Gastrocnemius medialis (tissue), 4 donors: ENCODE results near the gene CTIF. TPM values are rescaled to one million over a fixed set of nuclear protein-coding genes. Genes with fewer than 3 reads are reported as not detected.

Experiments
- ATAC-seq, 2 donors: fragments of 150-250 bp; one replicate each; pipeline ENCODE4 v1.9.1; 2016
- DNase-seq, 2 donors: peaks; one replicate each; pipeline ENCODE4 v3.0.0-alpha.2; 2019
- H3K27ac ChIP-seq, 4 donors: fragments of 200-600 bp; sonication (generic); 1 replicate in 1 of 4; 2 replicates in 3 of 4; pipeline ENCODE4 v1.5.1; 2016 to 2018; ENCODE audit warnings: mild to moderate bottlenecking in 2 of 4, moderate library complexity in 1 of 4
- H3K27me3 ChIP-seq, 3 donors: fragments of 200-600 bp; sonication (generic) in 2 of 3; 1 replicate in 1 of 3; 2 replicates in 2 of 3; pipeline versions ENCODE4 v1.5.1 to v1.6.0; 2016 to 2019; ENCODE audit warnings: mild to moderate bottlenecking in 1 of 3, moderate library complexity in 1 of 3
- H3K36me3 ChIP-seq, 2 donors: fragments of 200-600 bp; sonication (generic) in 1 of 2; one replicate each; pipeline ENCODE4 v1.5.1; 2017 to 2018
- H3K4me1 ChIP-seq, 2 donors: fragments of 200-600 bp; sonication (generic) in 1 of 2; one replicate each; pipeline ENCODE4 v1.5.1; 2016 to 2017; ENCODE audit warnings: mild to moderate bottlenecking in 2 of 2
- H3K4me3 ChIP-seq, 4 donors: fragments of 200-600 bp; sonication (generic) in 3 of 4; 1 replicate in 1 of 4; 2 replicates in 3 of 4; pipeline ENCODE4 v1.5.1; 2016 to 2019; ENCODE audit warnings: mild to moderate bottlenecking in 2 of 4
- H3K9me3 ChIP-seq, 3 donors: fragments of 200-600 bp; sonication (generic) in 2 of 3; 1 replicate in 1 of 3; 2 replicates in 2 of 3; pipeline ENCODE4 v1.5.1; 2016 to 2019
- CTCF ChIP-seq, 5 experiments: fragments of 450-650 bp in 3 of 5; fragments of 200-600 bp in 2 of 5; sonication (generic) in 2 of 5; IDR thresholded peaks in 4 of 5; conservative IDR thresholded peaks in 1 of 5; 1 replicate in 4 of 5; 2 replicates in 1 of 5; pipeline ENCODE4 v1.5.1; 2016 to 2019; ENCODE audit warnings: antibody characterized with exemption in 5 of 5, mild to moderate bottlenecking in 3 of 5, moderate library complexity in 3 of 5
- POLR2A ChIP-seq, 2 donors: fragments of 450-650 bp; IDR thresholded peaks; one replicate each; pipeline ENCODE4 v1.6.1; 2017; ENCODE audit warnings: antibody characterized with exemption in 2 of 2, mild to moderate bottlenecking in 2 of 2, moderate library complexity in 2 of 2
- in situ Hi-C, 4 donors: fragments of 200-750 bp; cut with MboI; loops; one replicate each; pipeline versions ENCODE4 v1.15.0 to v1.8.0; 2017; ENCODE audit warnings: low sequenced_read_pairs in 4 of 4
- intact Hi-C: fragments of 100-400 bp; cut with DNase I; formaldehyde crosslinking; loops from one replicate; pipeline ENCODE4 v1.15.1; 2023; ENCODE audit warnings: low total_unique reads
- total RNA-seq, 4 donors: library from RNA; depleted of rRNA; stranded (reverse); fragments of >200 nt; gene quantifications; one replicate each; pipeline versions ENCODE4 v1.1.0 to v1.2.3, GENCODE V29; 2016

CTIF gene
- total RNA-seq, 4 donors from 2014 or later = 20.2 to 35.4 (median 23.1) TPM

GRCh38 chr18:48780201-48780912, 241.5 kb downstream of the CTIF start:
- Histone ChIP-seq H3K27ac (peak overlapping the region; percentile 80 to 92 (median 84)), H3K36me3 (no peaks in the 10 kb centered on the region), H3K27me3 (no peaks in the 10 kb centered on the region), H3K9me3 (no peaks in the 10 kb centered on the region), H3K4me1 (peaks cover 38 to 50% of the 10 kb centered on the region in 2 donors), H3K4me3 (peak overlapping the region in 1 of 4 donors; percentile 30)
- ATAC-seq (no peak), DNase-seq (no peak)
- intact Hi-C loops = loop anchor here (5.0 kb wide), 2 partner anchors 103 to 152 kb away; no protein-coding TSS in a partner anchor
- TF ChIP-seq POLR2A (IDR thresholded peaks at IDR 0.05) (no peak), CTCF (IDR thresholded peaks at IDR 0.05 in 4 of 5, conservative IDR thresholded peaks at IDR 0.05 in 1 of 5) (no peak)
- in situ Hi-C loops = no loop called here

DNA sequence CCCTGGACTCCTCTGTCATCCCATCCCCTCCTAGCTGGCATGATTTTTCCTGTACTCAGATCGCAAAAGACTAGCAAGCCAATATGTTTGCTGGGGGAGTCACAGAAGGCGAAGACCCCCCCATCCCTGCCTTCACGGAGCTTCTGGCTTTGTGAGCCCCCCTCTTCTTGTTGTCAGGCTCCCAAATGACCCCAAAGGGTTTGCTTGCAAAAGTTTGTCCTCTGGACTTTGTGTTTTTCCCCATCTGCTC, 242.0 kb downstream of the CTIF start:
- Histone ChIP-seq H3K27ac (peak overlapping the region; percentile 80 to 92 (median 84)), H3K36me3 (no peaks in the 10 kb centered on the region), H3K9me3 (no peaks in the 10 kb centered on the region), H3K27me3 (no peaks in the 10 kb centered on the region), H3K4me1 (peaks cover 38 to 48% of the 10 kb centered on the region in 2 donors), H3K4me3 (peak overlapping the region in 2 of 4 donors; percentile 21 to 30)
- TF ChIP-seq POLR2A (IDR thresholded peaks at IDR 0.05) (no peak), CTCF (IDR thresholded peaks at IDR 0.05 in 4 of 5, conservative IDR thresholded peaks at IDR 0.05 in 1 of 5) (no peak)
- no peak for ATAC-seq
- in situ Hi-C loops = no loop called here
- no peak for DNase-seq
- intact Hi-C loops = loop anchor here (5.0 kb wide), 2 partner anchors 104 to 151 kb away; no protein-coding TSS in a partner anchor

- ATAC-seq (peak; percentile 44 to 51), DNase-seq (peak; percentile 31 to 69)
- intact Hi-C loops (loop anchor here (5.0 kb wide), 2 partner anchors 104 to 151 kb away; no protein-coding TSS in a partner anchor), in situ Hi-C loops (no loop called here)
- Histone ChIP-seq H3K27ac (peak overlapping the region; percentile 80 to 92 (median 84)), H3K4me3 (peak overlapping the region in 2 of 4 donors; percentile 21 to 30), H3K27me3 (no peaks in the 10 kb centered on the region), H3K4me1 (peaks cover 38 to 46% of the 10 kb centered on the region in 2 donors), H3K36me3 (no peaks in the 10 kb centered on the region), H3K9me3 (no peaks in the 10 kb centered on the region)
- peak in 1 of 2 donors; percentile 9 for TF ChIP-seq POLR2A (IDR thresholded peaks at IDR 0.05)
- TF ChIP-seq CTCF (IDR thresholded peaks at IDR 0.05 in 4 of 5, conservative IDR thresholded peaks at IDR 0.05 in 1 of 5) = no peak
These were observed 242.5 kb downstream of the CTIF start for GRCh38 chr18:48781163-48781987.

- Histone ChIP-seq H3K4me3 (peak overlapping the region in 1 of 4 donors; percentile 18), H3K9me3 (no peaks in the 10 kb centered on the region), H3K27me3 (no peaks in the 10 kb centered on the region), H3K36me3 (no peaks in the 10 kb centered on the region), H3K27ac (peak overlapping the region; percentile 80 to 92 (median 84)), H3K4me1 (peaks cover 38 to 46% of the 10 kb centered on the region in 2 donors)
- in situ Hi-C loops (no loop called here), intact Hi-C loops (loop anchor here (5.0 kb wide), 2 partner anchors 105 to 150 kb away; no protein-coding TSS in a partner anchor)
- TF ChIP-seq CTCF (IDR thresholded peaks at IDR 0.05 in 4 of 5, conservative IDR thresholded peaks at IDR 0.05 in 1 of 5) (no peak), POLR2A (IDR thresholded peaks at IDR 0.05) (no peak)
- DNase-seq (peak in 1 of 2 donors; percentile 50), ATAC-seq (peak in 1 of 2 donors; percentile 27)
These were observed 243.1 kb downstream of the CTIF start for GRCh38 chr18:48781988-48782363.
